Suprapubic skin (tissue), 4 donors: ENCODE measurements around the gene CACNA1I.

Experiments used
- EP300 ChIP-seq: sonication (generic); formaldehyde crosslinking; IDR thresholded peaks from one replicate; pipeline ENCODE4 v1.6.1; 2017; ENCODE audit warnings: antibody characterized with exemption
- POLR2AphosphoS5 ChIP-seq, 3 donors: sonication (generic); formaldehyde crosslinking; IDR thresholded peaks; one replicate each; pipeline ENCODE4 v1.6.1; 2017; ENCODE audit warnings: antibody characterized with exemption in 3 of 3
- TF ChIP-seq, protein P1 (sequence below), 2 donors: fragments of 200-600 bp in 1 of 2; fragments of 450-650 bp in 1 of 2; sonication (generic) in 1 of 2; IDR thresholded peaks; one replicate each; pipeline ENCODE4 v1.5.1; 2016 to 2019; ENCODE audit warnings: antibody characterized with exemption in 2 of 2, mild to moderate bottlenecking in 1 of 2, moderate library complexity in 1 of 2

DNA sequence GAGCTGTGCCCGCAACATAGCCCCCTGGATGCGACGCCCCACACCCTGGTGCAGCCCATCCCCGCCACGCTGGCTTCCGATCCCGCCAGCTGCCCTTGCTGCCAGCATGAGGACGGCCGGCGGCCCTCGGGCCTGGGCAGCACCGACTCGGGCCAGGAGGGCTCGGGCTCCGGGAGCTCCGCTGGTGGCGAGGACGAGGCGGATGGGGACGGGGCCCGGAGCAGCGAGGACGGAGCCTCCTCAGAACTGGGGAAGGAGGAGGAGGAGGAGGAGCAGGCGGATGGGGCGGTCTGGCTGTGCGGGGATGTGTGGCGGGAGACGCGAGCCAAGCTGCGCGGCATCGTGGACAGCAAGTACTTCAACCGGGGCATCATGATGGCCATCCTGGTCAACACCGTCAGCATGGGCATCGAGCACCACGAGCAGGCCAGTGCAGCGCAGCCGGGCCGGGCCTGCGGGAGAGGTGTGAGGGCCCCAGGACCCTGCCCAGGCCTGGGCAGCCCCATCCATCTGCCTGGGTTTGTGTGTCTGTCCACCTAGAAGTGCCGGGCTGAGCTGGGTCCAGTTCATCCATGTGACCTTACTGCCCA is 79.0 kb downstream of the CACNA1I start:
- TF ChIP-seq EP300 (no peak), POLR2AphosphoS5 (IDR thresholded peaks at IDR 0.05) (no peak)
- TF ChIP-seq, protein P1, sequence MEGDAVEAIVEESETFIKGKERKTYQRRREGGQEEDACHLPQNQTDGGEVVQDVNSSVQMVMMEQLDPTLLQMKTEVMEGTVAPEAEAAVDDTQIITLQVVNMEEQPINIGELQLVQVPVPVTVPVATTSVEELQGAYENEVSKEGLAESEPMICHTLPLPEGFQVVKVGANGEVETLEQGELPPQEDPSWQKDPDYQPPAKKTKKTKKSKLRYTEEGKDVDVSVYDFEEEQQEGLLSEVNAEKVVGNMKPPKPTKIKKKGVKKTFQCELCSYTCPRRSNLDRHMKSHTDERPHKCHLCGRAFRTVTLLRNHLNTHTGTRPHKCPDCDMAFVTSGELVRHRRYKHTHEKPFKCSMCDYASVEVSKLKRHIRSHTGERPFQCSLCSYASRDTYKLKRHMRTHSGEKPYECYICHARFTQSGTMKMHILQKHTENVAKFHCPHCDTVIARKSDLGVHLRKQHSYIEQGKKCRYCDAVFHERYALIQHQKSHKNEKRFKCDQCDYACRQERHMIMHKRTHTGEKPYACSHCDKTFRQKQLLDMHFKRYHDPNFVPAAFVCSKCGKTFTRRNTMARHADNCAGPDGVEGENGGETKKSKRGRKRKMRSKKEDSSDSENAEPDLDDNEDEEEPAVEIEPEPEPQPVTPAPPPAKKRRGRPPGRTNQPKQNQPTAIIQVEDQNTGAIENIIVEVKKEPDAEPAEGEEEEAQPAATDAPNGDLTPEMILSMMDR (IDR thresholded peaks at IDR 0.05): no peak
